Measurements from ENCODE around the gene KASH5. TPM values are rescaled to one million over a fixed set of nuclear protein-coding genes. Genes with fewer than 3 reads are reported as not detected.

KASH5 gene
- total RNA-seq, 1 experiment from 2014 or later: 1.00 TPM

DNA sequence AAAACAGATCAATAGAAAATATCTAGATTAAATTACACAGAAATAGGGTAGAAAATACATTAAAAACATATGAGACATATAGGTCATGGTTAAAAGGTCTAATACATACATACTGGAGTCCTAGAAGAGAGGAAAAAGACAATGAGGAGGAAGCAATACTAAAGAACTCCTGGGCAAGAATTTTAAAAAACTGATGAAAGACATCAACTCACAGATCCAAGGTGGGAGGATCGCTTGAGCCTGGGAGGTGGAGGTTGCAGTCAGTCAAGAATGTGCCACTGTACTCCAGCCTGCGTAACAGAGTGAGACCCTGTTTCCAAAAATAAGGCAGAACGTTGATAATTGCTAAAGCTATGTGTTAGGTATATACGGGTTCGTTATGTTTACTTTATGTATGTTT is 5.4 kb upstream of the KASH5 start:
- Mint-ChIP-seq H3K27me3 (ENCODE audit: insufficient read depth, unreplicated experiment) (peaks cover 3% of the 10 kb centered on the region), H3K4me3 (ENCODE audit: unreplicated experiment) (no peak overlapping the region), H3K9me3 (ENCODE audit: unreplicated experiment) (peaks cover 20% of the 10 kb centered on the region), H3K4me1 (ENCODE audit: low read depth, unreplicated experiment) (no peaks in the 10 kb centered on the region), H3K36me3 (ENCODE audit: insufficient read depth, unreplicated experiment) (peaks cover 6% of the 10 kb centered on the region), H3K27ac (ENCODE audit: unreplicated experiment) (no peak overlapping the region)
- POLR2A ChIA-PET: no interaction called here
- intact Hi-C loops (cut with micrococcal nuclease; ENCODE audit: unreplicated experiment): no loop called here
- H3K36me3 ChIP-seq (ENCODE audit: control insufficient read depth, insufficient read depth, low read length): no peaks in the 10 kb centered on the region
- CTCF ChIA-PET: no interaction called here
- H3K9me3 ChIP-seq: peaks cover 17% of the 10 kb centered on the region; the same call in 1 of the 2 replicates
- H3K4me1 ChIP-seq: no peaks in the 10 kb centered on the region
- no peak for DNase-seq
- H3K27me3 ChIP-seq (replicated peaks; ENCODE audit: control insufficient read depth, insufficient read depth, low read length): no peaks in the 10 kb centered on the region
- no TSS peak for BruUV-seq (replicated peaks)
- TF ChIP-seq, protein P1, sequence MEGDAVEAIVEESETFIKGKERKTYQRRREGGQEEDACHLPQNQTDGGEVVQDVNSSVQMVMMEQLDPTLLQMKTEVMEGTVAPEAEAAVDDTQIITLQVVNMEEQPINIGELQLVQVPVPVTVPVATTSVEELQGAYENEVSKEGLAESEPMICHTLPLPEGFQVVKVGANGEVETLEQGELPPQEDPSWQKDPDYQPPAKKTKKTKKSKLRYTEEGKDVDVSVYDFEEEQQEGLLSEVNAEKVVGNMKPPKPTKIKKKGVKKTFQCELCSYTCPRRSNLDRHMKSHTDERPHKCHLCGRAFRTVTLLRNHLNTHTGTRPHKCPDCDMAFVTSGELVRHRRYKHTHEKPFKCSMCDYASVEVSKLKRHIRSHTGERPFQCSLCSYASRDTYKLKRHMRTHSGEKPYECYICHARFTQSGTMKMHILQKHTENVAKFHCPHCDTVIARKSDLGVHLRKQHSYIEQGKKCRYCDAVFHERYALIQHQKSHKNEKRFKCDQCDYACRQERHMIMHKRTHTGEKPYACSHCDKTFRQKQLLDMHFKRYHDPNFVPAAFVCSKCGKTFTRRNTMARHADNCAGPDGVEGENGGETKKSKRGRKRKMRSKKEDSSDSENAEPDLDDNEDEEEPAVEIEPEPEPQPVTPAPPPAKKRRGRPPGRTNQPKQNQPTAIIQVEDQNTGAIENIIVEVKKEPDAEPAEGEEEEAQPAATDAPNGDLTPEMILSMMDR (IDR thresholded peaks at IDR 0.05; ENCODE audit: insufficient read depth in 1 of 2, low read depth in 1 of 2, low read length in 1 of 2, severe bottlenecking in 1 of 2, unreplicated experiment in 1 of 2): no peak
- no peak overlapping the region for H3K4me3 ChIP-seq (ENCODE audit: low read depth, low read length)

DNA sequence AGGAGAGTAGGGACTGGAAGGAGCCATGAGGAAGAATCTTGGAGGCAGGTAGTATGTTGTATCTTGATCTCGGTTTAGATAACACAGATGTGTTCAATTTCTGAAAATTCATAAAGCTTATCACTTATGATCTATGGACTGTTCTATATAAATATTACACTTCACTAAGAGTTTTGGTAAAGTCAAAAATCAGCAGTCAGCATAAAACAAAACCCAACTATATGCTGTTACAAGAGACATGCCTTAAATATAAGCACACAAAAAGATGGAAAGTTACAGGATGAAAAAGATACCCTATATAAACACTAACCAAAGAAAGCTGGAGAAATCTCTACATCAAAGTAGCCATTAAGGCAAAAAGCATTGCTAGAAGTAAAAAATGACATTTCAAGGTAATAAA is 4.5 kb upstream of the KASH5 start:
- H3K9me3 ChIP-seq: peaks cover 17% of the 10 kb centered on the region; the same call in 1 of the 2 replicates
- H3K4me3 Mint-ChIP-seq (ENCODE audit: unreplicated experiment): no peak overlapping the region
- peaks cover 20% of the 10 kb centered on the region for H3K9me3 Mint-ChIP-seq (ENCODE audit: unreplicated experiment)
- no TSS peak for BruUV-seq (replicated peaks)
- no peak overlapping the region for H3K27ac Mint-ChIP-seq (ENCODE audit: unreplicated experiment)
- ChIA-PET POLR2A (no interaction called here), CTCF (no interaction called here)
- H3K4me1 Mint-ChIP-seq (ENCODE audit: low read depth, unreplicated experiment): no peaks in the 10 kb centered on the region
- peaks cover 7% of the 10 kb centered on the region for H3K36me3 Mint-ChIP-seq (ENCODE audit: insufficient read depth, unreplicated experiment)
- DNase-seq: no peak
- no peaks in the 10 kb centered on the region for H3K36me3 ChIP-seq (ENCODE audit: control insufficient read depth, insufficient read depth, low read length)
- intact Hi-C loops (cut with micrococcal nuclease; ENCODE audit: unreplicated experiment): no loop called here
- peaks cover 3% of the 10 kb centered on the region for H3K27me3 Mint-ChIP-seq (ENCODE audit: insufficient read depth, unreplicated experiment)
- no peak overlapping the region for H3K4me3 ChIP-seq (ENCODE audit: low read depth, low read length)
- TF ChIP-seq, protein P1 (IDR thresholded peaks at IDR 0.05; ENCODE audit: insufficient read depth in 1 of 2, low read depth in 1 of 2, low read length in 1 of 2, severe bottlenecking in 1 of 2, unreplicated experiment in 1 of 2): no peak
- H3K27me3 ChIP-seq (replicated peaks; ENCODE audit: control insufficient read depth, insufficient read depth, low read length): no peaks in the 10 kb centered on the region
- H3K4me1 ChIP-seq: no peaks in the 10 kb centered on the region

DNA sequence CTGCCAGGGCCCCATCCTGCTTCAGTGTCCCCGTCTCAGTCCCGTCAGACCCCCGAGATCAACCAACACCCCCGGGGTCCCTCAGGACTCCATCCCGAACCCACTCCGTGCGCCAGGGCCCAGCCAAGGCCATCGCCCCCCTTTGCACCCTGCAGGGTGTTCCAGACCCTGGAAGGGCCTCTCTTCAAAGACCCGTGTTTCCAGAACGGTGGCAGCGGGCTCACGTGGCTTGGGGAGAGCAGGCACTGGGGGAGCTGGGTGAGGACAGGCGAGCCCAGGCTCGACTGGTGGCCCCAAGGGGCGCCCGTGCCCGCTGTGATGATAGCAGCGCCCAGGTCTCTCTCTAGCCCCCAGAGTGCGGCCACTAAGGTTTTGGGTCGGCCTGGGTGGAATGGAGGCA is 1.4 kb downstream of the KASH5 start:
- CTCF ChIA-PET: interaction anchor here (0.6 to 1.1 kb wide), 3 partner anchors 14 to 56 kb away, joined by 3 to 5 read pairs (median 5); no protein-coding TSS in a partner anchor
- intact Hi-C loops (cut with micrococcal nuclease; ENCODE audit: unreplicated experiment): no loop called here
- TF ChIP-seq, protein P1 (IDR thresholded peaks at IDR 0.05; ENCODE audit: insufficient read depth in 1 of 2, low read depth in 1 of 2, low read length in 1 of 2, severe bottlenecking in 1 of 2, unreplicated experiment in 1 of 2): no peak
- Mint-ChIP-seq H3K4me1 (ENCODE audit: low read depth, unreplicated experiment) (peaks cover 12% of the 10 kb centered on the region), H3K27me3 (ENCODE audit: insufficient read depth, unreplicated experiment) (peaks cover 7% of the 10 kb centered on the region), H3K36me3 (ENCODE audit: insufficient read depth, unreplicated experiment) (peaks cover 7% of the 10 kb centered on the region), H3K9me3 (ENCODE audit: unreplicated experiment) (no peaks in the 10 kb centered on the region), H3K27ac (ENCODE audit: unreplicated experiment) (no peak overlapping the region), H3K4me3 (ENCODE audit: unreplicated experiment) (no peak overlapping the region)
- Histone ChIP-seq H3K36me3 (ENCODE audit: control insufficient read depth, insufficient read depth, low read length) (no peaks in the 10 kb centered on the region), H3K4me3 (ENCODE audit: low read depth, low read length) (no peak overlapping the region), H3K9me3 (no peaks in the 10 kb centered on the region), H3K27me3 (replicated peaks; ENCODE audit: control insufficient read depth, insufficient read depth, low read length) (no peaks in the 10 kb centered on the region), H3K4me1 (no peaks in the 10 kb centered on the region)
- BruUV-seq (replicated peaks): no TSS peak
- POLR2A ChIA-PET: no interaction called here
- no peak for DNase-seq
